Kidney tubule cell (primary cell): Measurements from ENCODE around the gene HOPX.
"Not testable (repeated sequence)": the region's sequence is repeated elsewhere in the genome, so short reads cannot be mapped to it uniquely, and the experiment has no call there.

Experiments
- DNase-seq: peaks from one replicate; pipeline ENCODE4 v3.0.0-alpha.2; 2018; ENCODE audit warnings: low spot score

The HOPX gene

GRCh38 chr4:56626963-56627362 lies 54.1 kb downstream of the HOPX start:
- no peak for DNase-seq

GRCh38 chr4:56626420-56626819 lies 54.7 kb downstream of the HOPX start:
- DNase-seq = no peak

- no peak for DNase-seq
Measured at GRCh38 chr4:56622176-56622575, 58.9 kb downstream of the HOPX start.

DNA sequence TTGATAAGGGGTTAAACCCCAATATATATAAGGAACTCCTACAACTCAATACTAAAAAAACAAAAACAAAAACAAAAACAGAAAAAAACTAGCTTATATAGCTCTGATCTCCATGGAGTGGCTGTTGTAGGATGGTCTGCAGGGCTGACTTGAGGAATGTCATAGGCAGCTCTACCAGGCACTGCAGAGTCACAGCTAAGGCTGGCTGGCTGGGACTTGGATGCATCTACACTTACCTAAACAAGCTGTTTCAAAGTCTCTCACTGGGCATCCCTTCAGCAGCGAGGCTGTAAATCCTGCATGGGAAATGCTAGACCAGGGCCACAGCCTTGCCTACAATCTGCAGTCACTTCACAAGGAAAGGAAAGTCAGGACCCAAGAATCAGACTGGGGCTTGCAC lies 61.3 kb downstream of the HOPX start:
- no peak for DNase-seq

DNA sequence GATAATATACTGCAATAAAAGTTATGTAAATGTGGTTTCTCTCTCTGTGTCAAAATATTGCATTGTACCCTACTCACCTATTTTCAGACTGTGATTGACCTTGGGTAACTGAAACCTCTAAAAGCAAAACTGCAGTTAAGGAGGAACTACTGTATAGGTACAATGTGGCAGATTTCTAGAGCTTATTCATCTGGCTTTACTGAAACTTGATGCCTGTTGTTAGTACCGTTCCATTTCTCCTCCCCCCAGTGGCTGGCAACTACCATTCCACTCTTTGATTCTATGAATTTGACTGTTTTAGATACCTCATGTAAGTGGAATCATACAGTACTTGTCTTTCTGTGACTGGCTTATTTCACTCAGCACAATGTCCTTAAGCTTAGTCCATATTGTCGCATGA lies 61.9 kb downstream of the HOPX start:
- DNase-seq = no peak

GRCh38 chr4:56618734-56619133 lies 62.4 kb downstream of the HOPX start:
- no peak for DNase-seq

DNA sequence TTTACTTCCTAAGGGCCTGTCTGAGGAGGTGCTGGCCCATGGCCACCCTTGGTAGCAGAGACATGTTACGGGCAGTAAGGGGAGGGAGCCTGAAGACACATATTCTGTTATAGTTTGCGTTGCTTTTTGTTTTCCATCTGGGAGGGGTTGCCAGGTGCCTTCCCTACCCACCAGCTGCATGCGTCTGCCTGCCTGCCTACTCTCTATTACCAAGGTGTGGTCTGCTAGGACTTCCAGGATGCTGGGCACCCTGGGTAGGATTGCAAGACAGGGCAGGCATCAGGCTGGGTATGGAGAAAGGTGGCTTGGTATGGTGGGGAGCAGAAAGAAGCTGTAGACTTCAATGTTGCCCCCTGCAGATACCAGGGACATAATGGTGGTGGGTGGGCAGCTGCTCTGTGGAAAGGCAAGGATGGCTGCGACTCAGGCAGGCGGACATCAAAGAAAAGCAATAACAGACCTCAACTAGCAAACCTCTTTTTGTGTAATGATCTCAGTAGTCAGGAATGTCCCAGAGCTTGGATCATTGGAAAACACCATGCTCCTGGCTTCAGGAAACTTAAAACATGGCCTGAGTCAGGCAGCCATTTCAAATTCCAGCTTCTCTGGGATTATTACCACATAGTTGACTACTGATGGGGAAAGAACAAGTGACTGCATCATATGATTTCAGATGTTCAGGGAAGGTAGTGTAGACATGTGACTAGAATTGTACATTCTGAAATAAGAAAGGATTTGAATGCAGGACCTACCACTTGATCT lies 67.8 kb downstream of the HOPX start:
- DNase-seq = peak; percentile 97

DNA sequence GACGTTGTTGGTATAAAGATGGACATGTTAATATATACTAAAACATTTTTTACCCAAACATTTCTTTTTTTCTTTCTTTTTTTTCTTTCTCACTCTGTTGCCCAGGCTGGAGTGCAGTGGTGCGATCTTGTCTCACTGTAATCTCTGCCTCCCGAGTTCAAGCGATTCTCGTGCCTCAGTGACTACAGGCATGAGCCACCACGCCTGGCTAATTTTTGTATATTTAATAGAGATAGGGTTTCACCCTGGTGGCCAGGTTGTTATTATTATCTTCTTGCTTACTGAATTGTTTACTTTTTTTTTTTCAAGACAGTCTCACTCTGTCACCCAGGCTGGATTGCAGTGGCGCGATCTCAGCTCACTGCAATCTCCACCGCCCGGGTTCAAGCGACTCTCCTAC lies 68.8 kb downstream of the HOPX start:
- DNase-seq = peak; percentile 63

GRCh38 chr4:56611501-56611900 lies 69.6 kb downstream of the HOPX start:
- DNase-seq = peak; percentile 13

- DNase-seq = not testable (repeated sequence)
Measured at GRCh38 chr4:56610170-56610569, 70.9 kb downstream of the HOPX start.

- DNase-seq = no peak
Measured at GRCh38 chr4:56607926-56608325, 73.2 kb downstream of the HOPX start.

DNA sequence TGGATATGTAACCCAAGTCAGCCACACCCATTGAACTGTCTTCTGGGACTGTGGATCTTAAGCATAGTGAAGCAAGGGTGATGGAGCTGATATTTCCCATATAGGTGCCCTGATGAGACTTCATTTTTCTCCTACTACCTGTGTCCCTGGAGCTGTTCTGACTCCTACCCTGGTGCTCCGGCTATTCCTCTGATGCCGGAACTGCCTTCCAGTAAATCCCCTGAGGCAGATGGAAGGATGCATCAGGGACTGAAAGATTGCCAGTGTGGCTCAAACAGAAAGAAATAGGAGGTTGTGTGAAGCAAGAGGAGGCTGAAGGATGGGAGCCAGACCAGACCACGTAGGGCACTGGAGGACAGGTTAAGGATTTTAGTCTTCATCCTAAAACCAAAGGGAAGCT lies 74.7 kb downstream of the HOPX start:
- no peak for DNase-seq

GRCh38 chr4:56605464-56605863 lies 75.6 kb downstream of the HOPX start:
- not testable (repeated sequence) for DNase-seq

- DNase-seq = no peak
Measured at GRCh38 chr4:56603297-56603696, 77.8 kb downstream of the HOPX start.
